HG02588 (cell line): ENCODE measurements around the gene SYNPO2L.

Source experiments
- ATAC-seq: cut with Tn5 transposase; IDR thresholded peaks from one replicate; pipeline ENCODE4 v1.9.1; 2021; ENCODE audit warnings: mild to moderate bottlenecking, moderate library complexity; ENCODE audit not compliant: unreplicated experiment

SYNPO2L gene

DNA sequence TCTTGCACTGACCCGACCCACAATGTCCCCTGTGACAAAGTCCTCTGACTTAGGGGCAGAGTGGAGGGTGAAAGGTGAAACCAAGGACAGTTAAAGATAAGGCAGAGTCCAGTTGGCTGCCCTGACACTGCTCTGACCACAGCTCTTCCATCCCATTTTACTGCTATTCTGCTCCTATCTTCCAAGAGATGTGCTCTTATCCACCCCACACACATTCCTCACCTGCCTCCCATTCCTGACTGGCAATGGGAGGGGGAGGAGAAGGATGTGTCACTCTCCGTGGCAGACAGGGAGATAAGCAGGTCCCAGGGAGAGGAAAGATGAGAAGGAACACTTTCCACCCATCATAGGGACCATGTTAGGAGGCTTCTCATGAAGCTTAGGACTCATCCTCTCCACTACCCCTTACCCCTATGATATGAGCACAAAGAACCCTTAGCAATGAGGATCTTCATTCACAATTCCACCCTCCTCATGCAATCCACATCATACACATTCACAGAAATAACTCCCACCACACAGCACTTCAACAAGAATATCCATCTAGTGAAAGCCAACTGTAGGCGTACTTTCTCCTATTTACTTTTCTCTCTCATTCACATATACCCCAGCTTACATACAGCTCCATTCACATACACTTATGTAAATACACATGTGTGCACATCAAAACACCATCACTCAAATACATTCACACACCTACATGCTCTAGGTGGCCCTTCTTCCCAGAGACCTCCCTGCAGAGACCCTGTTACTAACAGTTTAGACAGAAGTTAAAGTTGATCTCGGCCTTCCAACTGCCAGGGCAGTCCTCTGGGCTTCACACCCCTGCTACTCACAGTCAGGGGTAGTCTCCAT, 6.6 kb downstream of the SYNPO2L start:
- ATAC-seq, result no peak

DNA sequence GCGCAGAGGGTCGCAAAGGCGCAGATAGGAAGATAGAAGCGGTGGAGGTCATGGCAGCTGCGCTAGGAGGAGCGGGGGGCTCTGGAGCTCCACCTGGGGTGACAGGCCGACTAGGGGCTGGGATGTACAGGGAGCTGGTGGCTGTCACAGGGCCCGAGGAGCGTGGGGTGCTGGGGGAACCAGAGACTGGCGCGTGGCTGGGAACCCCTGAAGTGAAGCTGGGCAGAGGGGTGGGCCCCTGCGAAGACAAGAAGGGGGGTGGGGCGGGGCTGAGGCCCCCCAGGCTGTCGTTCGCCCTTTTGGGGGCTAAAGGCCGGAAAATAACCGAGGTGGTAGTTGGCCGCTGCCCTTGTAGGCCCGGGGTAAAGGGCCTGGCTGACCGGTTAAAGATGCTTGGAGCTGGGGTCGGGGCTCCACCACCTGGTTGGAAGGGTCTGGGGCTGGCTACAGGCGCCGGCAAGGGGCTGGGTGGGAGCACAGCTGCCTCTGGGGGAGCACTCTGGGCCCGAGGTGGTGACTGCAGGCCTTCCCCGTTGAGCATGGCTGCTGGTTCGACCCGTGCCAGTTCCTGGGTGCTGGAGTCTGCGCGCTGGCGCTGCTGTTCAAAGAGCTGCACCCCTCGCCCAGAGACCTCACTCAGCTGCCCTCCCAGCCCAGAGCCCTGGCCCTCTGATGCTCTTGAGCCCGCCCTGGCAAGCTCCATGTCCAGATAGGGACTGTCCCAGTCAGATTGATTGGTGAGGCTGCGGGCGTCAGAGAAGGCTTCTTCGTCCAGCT, 7.8 kb downstream of the SYNPO2L start:
- ATAC-seq, result no peak

DNA sequence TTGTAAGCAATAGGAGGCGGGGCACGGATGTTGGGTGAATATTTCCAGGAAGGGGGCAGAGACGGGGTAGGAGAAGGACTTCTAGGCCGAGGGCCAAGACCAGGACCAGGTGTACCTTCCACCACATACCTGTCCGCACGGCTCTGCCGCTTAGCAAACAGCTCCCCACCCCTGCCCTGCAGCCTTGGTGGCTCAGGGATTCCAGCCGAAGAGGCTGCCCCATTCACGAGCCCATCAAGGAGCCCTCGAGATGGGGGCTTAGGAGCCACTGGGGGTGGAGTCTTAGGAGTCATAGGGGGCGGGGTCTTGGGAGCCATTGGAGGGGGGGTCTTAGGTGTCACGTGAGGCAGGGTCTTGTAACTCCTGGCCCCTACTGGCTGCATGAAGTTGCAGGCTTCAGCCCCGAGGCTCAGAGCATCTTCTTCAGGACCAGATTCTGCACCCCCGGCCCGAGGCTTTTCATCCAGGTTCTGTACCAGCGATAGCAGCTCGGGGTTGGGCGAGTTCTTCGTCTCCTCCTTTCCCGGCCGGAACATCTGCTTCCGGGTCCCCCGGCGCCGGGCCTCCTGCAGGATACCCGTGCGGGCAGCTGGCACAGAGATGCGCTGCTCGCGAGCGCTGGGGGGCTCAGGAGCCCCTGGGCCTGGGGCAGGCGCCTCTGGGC, 8.5 kb downstream of the SYNPO2L start:
- no peak for ATAC-seq

DNA sequence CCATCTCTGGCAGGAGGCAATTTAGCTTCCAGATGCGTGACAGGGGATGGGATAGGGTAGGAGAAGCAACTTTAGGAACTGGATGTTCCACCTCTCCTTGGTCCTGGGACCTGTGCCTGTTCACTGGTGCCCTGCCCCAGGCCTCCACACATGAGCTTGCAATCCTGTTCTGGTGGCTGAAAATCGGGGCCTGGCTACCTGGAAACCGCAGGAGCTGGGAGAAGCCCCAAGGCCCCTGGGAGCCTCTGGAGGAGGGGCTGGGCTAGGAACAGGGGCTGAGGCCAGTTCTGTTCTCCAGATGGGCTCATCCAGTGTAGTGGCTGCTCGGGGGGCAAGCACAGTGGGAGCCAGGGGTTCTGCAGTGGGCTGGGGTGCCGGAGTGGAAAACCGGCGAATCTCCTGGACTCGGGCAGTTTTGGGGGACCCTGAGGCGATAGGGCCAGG, 9.2 kb downstream of the SYNPO2L start:
- no peak for ATAC-seq

DNA sequence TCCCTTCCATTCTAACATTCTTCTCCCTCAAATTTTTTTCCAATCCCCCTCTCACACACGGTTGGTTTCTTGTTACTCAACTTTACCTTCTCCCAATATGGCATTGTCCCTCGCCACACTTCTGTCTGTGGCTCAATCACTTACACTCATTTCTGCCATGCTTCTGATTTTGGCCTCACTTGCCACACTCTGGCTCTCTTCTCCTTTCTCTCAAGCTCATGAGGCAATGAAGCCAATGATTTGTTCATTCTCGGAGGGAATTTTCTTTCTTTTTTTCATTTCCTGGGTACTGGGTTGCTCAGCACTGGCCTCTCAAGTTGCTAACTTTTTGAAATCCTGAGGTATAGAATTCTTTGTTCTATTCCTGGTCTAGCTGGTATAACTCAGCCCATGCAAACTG, 10.6 kb downstream of the SYNPO2L start:
- ATAC-seq, result no peak

DNA sequence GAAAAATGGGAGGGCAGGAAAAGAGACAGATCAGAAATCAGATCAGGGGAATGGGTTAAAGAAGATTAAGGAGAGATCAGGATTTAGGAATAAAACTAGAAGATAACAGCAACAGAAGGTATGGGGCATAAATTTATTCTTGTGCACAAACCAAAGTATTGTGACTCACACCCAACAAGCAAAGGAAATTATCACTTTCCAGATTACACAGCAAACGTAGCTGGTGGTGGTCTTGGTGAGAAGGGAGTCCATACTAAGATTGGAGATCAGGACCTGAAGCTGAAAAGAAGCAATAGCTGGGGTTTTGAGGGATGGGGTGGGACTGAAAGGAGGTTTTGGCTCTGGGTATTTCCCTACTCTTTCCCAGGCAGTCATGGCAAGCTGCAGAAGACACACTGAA, 11.1 kb downstream of the SYNPO2L start:
- ATAC-seq, result no peak

DNA sequence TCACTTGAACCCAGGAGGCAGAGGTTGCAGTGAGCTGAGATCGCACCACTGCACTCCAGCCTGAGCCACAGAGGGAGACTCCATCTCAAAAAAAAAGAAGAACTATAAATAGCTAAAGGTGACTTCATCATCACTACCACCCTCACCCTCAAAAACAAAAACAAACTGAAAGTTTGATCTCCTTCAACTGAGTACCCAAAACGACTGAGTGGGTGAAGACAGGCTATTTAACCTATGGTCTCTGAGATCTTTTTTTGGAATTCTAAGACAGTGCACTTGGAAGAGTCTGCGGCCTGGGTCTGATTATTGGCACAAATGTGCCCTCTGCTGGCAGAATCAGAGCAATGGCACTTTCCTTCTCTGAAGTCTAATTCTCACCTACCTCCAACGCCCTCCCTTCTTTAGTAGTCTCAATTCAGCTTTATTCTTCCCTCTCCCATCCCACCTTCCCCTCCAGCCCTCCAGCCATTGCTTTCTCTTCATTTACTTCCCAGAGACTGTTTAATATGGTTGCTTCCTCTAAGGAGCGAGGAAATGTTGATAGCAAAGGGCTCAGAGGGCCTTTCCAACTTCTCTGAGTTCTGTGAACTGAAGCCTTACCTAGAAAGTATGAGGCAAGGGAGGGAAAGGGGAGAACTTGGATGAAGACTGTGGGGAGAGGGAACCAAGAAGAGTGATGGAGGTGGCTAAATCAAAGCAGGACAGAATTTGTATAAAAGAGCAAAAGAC, 11.7 kb downstream of the SYNPO2L start:
- ATAC-seq, result no peak

- ATAC-seq, result no peak
These were observed 12.5 kb downstream of the SYNPO2L start for GRCh38 chr10:73643362-73643761.

GRCh38 chr10:73641328-73642060, 14.3 kb downstream of the SYNPO2L start, which contains the start of gene MYOZ1:
Gene MYOZ1, minus strand, starts transcription at chr10:73641474. Its CDS starts 1,457 bp downstream, at chr10:73640017.
- no peak for ATAC-seq

- ATAC-seq, result no peak
These were observed 16.5 kb downstream of the SYNPO2L start for GRCh38 chr10:73639286-73639685.

DNA sequence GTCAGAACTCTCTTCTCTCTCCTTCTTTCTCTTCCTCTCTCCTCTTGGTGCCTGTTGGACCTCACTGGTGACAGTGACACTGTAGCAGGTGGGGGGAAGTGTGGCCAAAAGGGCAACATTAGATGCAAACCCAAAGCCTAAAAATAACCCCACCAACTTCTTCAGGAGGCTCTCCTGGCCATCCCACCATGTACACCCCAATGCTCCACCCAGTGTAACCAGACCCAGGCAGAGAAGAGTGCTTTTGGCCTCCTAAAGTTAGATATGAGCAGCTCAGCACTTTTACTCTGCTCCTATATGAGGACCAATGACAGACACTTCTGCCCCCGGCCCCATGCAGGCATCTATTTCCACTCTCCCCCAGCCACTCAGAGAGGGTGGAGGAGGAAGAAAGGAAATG, 20.0 kb downstream of the SYNPO2L start:
- ATAC-seq, result no peak

- ATAC-seq, result no peak
These were observed 21.4 kb downstream of the SYNPO2L start for GRCh38 chr10:73634421-73634820.

DNA sequence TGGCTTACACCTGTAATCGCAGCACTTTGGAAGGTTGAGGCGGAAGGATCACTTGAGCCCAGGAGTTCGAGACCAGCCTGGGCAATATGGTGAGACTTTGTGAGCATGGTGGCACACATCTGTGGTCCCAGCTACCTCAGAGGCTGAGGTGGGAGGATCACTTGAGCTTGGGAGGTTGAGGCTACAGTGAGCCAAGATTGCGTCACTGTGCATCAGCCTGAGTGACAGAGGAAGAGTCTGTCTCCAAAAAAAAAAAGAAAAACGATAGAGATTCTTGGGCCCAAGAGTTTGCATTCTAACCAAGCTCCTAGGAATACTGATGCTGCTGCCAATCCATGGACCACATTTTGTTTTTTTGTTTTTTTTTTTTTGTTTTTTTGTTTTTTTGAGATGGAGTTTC, 26.7 kb downstream of the SYNPO2L start:
- ATAC-seq, result no peak

- ATAC-seq, result no peak
These were observed 27.4 kb downstream of the SYNPO2L start for GRCh38 chr10:73628405-73628804.

DNA sequence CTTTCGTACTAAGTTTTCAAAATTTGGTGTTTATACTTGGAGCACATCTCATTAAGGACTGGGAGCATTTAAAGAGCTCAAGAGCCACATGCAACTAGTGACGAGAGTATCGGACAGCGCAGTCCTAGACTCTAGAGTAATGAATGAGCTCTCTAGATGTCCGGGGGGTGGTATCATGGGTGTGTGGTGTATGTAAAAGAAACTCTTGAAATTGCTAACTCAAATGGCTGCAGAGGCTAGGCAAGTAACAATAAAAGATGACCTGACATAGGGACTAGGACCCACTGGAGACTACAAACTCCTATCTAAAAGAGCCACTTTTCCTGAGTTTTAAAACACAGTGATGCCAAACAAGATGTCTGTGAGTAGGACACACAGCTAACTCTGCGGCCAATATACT, 28.5 kb downstream of the SYNPO2L start:
- ATAC-seq, result no peak

GRCh38 chr10:73625884-73626752, 29.7 kb downstream of the SYNPO2L start:
- ATAC-seq, result peak; percentile 90

DNA sequence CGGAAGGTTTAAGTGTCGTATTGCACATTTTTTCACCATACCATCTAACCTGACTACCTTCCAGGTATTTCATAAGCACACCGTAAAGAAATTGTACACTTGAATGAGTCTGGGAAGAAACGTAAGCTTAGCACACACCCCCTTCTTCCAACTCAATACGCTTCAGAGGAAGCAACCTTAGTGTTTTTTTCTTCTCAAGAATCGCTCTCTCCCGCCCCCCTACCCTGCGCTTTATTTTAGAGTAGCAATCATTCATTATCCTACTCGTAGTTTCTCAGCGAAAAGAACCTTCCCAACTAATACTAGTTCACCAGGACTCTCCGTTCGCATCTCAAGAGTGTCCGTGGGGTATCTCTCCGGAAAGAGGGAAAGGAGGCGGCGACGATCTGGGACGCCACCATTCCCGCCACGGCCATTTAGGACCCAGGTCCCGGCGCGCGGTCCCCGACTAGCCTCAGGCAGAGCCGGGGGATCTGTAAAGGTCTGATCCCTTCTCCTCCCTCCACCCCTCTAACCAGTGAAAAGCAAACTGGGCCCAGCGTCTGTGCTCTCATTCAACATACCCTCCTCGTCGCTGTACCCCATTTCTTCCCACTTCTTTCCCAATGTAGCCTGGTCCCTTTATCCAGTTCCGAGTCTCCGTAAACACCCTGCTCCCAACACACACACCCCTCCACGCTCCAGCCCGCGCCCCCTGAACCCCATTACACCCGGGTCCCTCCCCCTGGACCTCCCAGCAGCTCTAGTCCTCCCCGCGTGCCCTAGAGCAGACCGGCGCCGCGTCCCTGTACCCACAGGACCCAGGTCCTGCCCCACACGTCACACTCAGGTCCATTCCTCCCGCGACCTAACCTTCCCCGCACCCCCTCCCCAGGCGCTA, 30.6 kb downstream of the SYNPO2L start:
- peak; percentile 38 for ATAC-seq

DNA sequence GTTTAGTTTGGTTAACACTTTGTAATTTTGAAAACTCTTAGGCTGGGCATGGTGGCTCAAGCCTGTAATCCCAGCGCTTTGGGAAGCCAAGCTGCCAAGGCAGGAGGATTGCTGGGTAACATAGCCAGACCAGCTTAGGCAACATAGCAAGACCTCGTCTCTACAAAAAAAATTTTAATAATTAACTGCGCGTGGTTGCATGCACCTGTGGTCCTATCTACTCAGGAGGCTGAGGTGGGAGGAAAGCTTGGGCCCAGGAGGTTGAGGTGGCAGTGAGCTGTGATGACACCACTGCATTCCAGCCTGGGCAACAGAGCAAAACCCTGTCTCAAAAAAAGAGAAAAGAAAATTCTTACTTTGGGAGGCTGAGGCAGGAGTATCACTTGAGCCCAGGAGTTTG, 32.8 kb downstream of the SYNPO2L start:
- no peak for ATAC-seq
